Nephron (organoid): Measurements from ENCODE around the gene MARCHF6.

Experiments used
- H3K27ac Mint-ChIP-seq, 3 experiments: 2 replicates each; pipeline ENCODE4 v1.8.0; 2020; ENCODE audit warnings: mixed read lengths in 3 of 3, mild to moderate bottlenecking in 2 of 3, moderate library complexity in 1 of 3
- H3K27me3 Mint-ChIP-seq: 2 replicates; pipeline ENCODE4 v1.8.0; 2021; ENCODE audit warnings: low read depth, mild to moderate bottlenecking, moderate library complexity, mixed read lengths
- H3K36me3 Mint-ChIP-seq: 2 replicates; pipeline ENCODE4 v1.8.0; 2020; ENCODE audit warnings: low read depth, mixed read lengths
- H3K4me1 Mint-ChIP-seq: 2 replicates; pipeline ENCODE4 v1.8.0; 2020; ENCODE audit warnings: mixed read lengths
- H3K4me3 Mint-ChIP-seq, 3 experiments: 2 replicates each; pipeline ENCODE4 v1.8.0; 2020; ENCODE audit warnings: mild to moderate bottlenecking in 3 of 3, mixed read lengths in 3 of 3, moderate library complexity in 2 of 3
- H3K9me3 Mint-ChIP-seq: 2 replicates; pipeline ENCODE4 v1.8.0; 2020; ENCODE audit warnings: mixed read lengths
- TF ChIP-seq, protein P1 (sequence below), 3 experiments: fragments of 200-600 bp; sonication (generic); IDR thresholded peaks; one replicate each; pipeline ENCODE4 v1.5.0; 2021; ENCODE audit warnings: antibody characterized with exemption in 3 of 3; ENCODE audit not compliant: unreplicated experiment in 3 of 3

The MARCHF6 gene

DNA sequence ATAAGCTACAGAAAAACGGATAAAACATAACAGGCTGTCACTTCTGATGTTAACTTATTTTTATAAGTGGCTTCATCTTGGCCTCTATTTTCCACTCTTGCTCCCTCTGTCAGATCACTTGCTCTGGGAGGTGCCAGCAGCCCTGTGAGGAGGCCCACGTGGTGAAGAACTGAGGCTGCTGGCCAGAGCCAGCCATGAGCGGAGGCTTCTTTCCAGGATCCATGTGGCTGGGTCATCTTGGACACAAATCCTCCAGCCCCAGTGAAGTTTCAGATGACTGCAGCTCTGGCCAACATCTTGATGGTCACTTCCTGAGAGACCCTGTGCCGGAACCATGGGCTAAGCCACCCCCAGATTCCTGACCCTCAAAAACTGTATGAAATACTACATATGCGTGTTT, 38.3 kb upstream of the MARCHF6 start:
- Mint-ChIP-seq H3K4me3 (no peak overlapping the region), H3K9me3 (no peaks in the 10 kb centered on the region), H3K27me3 (no peaks in the 10 kb centered on the region), H3K27ac (peak overlapping the region; percentile 45 to 98 (median 94)), H3K4me1 (peaks cover 48% of the 10 kb centered on the region), H3K36me3 (no peaks in the 10 kb centered on the region)
- TF ChIP-seq, protein P1, sequence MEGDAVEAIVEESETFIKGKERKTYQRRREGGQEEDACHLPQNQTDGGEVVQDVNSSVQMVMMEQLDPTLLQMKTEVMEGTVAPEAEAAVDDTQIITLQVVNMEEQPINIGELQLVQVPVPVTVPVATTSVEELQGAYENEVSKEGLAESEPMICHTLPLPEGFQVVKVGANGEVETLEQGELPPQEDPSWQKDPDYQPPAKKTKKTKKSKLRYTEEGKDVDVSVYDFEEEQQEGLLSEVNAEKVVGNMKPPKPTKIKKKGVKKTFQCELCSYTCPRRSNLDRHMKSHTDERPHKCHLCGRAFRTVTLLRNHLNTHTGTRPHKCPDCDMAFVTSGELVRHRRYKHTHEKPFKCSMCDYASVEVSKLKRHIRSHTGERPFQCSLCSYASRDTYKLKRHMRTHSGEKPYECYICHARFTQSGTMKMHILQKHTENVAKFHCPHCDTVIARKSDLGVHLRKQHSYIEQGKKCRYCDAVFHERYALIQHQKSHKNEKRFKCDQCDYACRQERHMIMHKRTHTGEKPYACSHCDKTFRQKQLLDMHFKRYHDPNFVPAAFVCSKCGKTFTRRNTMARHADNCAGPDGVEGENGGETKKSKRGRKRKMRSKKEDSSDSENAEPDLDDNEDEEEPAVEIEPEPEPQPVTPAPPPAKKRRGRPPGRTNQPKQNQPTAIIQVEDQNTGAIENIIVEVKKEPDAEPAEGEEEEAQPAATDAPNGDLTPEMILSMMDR (IDR thresholded peaks at IDR 0.05; ENCODE audit: unreplicated experiment in 3 of 3): no peak

DNA sequence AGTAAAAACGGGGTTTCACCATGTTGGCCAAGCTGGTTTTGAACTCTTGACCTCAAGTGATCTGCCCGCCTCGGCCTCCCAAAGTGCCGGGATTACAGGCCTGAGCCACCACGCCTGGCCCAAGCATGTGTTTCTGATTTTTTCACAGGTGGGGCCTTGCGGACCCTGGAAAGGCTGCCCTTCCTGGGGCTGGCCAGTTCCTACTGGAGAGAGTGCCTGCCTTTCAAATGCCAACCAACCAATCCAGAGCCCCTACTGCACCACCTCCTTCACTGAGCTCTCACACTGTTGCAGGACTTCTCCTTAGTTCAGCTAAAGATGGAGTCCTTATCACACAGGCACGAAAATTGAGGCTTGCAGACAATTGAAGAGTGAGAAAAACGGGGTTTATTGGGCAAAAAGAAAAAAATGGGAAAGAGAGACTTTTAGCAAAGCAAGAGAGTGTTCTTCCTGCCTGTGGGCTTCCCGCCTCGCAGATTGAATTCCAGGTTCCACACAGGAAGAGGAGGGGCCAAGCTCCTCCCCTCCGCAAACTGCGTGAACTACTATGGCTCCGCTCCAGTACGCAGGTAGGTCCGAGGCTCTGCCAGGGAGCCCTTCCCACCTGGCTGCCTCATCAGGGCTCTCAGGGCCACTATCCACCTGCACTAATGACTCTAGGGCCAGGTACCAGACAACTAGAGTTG, 37.5 kb upstream of the MARCHF6 start:
- TF ChIP-seq, protein P1 (IDR thresholded peaks at IDR 0.05; ENCODE audit: unreplicated experiment in 3 of 3): no peak
- Mint-ChIP-seq H3K27ac (peak overlapping the region; percentile 29 to 67 (median 33)), H3K4me1 (peaks cover 41% of the 10 kb centered on the region), H3K9me3 (no peaks in the 10 kb centered on the region), H3K4me3 (no peak overlapping the region), H3K36me3 (no peaks in the 10 kb centered on the region), H3K27me3 (no peaks in the 10 kb centered on the region)

DNA sequence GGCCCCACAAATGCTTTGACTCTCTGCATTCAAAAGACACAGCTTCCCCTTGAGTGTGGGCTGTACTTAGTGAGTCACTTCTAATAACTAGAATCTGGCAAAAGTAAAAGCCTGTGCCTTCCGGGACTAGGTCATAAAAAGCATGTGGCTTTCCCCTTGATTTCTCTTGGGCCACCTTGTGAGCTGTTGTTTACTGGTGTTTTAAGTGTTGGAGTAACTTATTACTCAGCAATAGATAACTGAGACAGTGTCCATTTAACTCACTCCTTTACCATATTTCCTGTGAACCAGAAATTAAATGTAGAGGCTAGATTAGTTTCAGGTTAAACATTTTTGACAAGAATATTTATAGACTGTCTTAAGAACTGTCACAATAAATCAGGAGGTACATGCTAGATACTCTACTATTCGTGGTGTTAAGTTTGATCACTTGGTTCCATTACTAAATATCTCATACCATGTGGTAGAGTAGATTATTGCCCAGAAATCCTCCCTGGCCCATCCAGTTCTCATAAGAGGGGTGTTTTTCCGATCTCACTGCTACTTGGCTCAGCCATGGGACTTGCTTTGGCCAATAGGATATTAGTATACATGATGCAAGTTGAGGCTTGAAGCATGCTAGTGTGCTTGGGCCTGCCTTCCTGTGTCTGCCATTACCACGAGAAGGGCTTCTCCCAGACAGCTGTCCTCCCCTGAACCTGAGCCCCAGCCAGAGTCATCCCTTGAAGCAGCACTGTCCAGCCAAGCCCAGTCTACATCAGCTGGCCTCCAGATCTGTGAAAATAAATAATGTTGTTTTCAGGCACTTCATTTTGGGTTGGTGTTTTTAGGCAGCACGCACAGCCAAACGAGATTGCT, 35.4 kb upstream of the MARCHF6 start:
- Mint-ChIP-seq H3K4me1 (peaks cover 26% of the 10 kb centered on the region), H3K36me3 (no peaks in the 10 kb centered on the region), H3K9me3 (no peaks in the 10 kb centered on the region), H3K27ac (peak overlapping the region in 2 of 3 experiments; percentile 35 to 71), H3K27me3 (no peaks in the 10 kb centered on the region), H3K4me3 (no peak overlapping the region)
- TF ChIP-seq, protein P1 (IDR thresholded peaks at IDR 0.05; ENCODE audit: unreplicated experiment in 3 of 3): no peak

DNA sequence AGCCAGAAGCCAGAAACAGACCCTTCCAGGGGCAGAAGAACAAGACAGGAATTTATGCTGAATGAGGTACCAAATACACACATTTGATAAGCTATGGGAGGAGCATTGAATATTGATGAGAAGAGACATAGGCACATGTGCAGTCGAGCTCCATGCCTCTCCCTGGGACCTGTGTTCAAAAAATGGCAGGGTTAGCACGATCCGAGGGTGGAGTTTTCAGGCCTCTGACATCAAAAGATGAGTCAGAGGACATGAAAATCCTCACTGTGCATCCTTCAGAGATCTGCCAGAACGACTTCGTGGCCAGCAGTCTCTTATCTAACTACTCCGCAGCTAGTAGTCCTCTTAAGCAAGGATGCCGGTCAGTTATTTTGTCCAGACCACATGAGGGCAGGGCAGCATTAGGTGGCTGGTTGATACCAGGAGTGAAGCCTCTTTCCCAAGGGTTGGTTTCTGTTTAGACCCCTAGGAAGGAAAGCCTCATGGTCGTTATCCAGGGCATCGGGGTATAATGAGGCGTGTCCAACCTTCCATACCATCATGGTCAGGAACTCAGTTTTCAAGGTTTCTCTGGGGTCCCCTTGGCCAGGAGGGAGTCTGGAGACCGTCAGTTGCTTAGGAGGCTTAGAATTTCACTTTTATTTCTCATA, 34.2 kb upstream of the MARCHF6 start:
- no peaks in the 10 kb centered on the region for H3K27me3 Mint-ChIP-seq
- TF ChIP-seq, protein P1 (IDR thresholded peaks at IDR 0.05; ENCODE audit: unreplicated experiment in 3 of 3): no peak
- H3K36me3 Mint-ChIP-seq: no peaks in the 10 kb centered on the region

DNA sequence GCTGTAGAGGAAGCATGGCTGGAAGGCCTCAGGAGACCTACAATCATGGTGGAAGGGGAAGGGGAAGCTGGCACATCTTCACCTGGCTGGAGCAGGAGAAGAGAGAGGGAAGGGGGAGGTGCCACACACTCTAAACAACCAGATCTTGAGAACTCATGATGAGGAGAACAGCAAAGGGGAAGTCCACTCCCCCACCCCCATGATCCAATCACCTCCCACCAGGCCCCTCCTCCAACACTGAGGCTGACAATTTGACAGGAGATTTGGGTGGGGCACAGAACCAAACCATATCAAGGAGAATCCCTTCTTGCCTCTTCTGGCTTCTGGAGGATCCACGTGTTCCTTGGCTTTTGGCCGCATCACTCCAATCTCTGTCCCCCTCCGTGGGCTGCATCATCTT, 32.7 kb upstream of the MARCHF6 start:
- Mint-ChIP-seq H3K4me3 (no peak overlapping the region), H3K36me3 (no peaks in the 10 kb centered on the region), H3K4me1 (peaks cover 32% of the 10 kb centered on the region), H3K9me3 (no peaks in the 10 kb centered on the region), H3K27ac (no peak overlapping the region), H3K27me3 (no peaks in the 10 kb centered on the region)
- TF ChIP-seq, protein P1 (IDR thresholded peaks at IDR 0.05; ENCODE audit: unreplicated experiment in 3 of 3): no peak

More for the DNA sequence above, 34.2 kb upstream of the MARCHF6 start:
- Mint-ChIP-seq H3K9me3 (no peaks in the 10 kb centered on the region), H3K4me1 (peaks cover 32% of the 10 kb centered on the region), H3K4me3 (no peak overlapping the region), H3K27ac (peak overlapping the region in 2 of 3 experiments; percentile 35 to 71)
